Thyroid gland (tissue), 4 donors: ENCODE measurements around the gene MMP20. TPM values are rescaled to one million over a fixed set of nuclear protein-coding genes. Genes with fewer than 3 reads are reported as not detected.

Source experiments
- DNase-seq, 2 donors: peaks; one replicate each; pipeline ENCODE4 v3.0.0-alpha.2; 2019
- H3K27ac ChIP-seq, 3 donors: fragments of 200-600 bp; sonication (generic); 1 replicate in 2 of 3; 2 replicates in 1 of 3; pipeline ENCODE4 v1.5.1; 2016 to 2019; ENCODE audit warnings: mild to moderate bottlenecking in 1 of 3, moderate library complexity in 1 of 3
- H3K27me3 ChIP-seq: fragments of 200-600 bp; sonication (generic); one replicate; pipeline ENCODE4 v1.5.1; 2019
- H3K36me3 ChIP-seq, 2 donors: fragments of 200-600 bp; sonication (generic); one replicate each; pipeline ENCODE4 v1.5.1; 2016 to 2019
- H3K4me1 ChIP-seq, 2 donors: fragments of 200-600 bp; sonication (generic); one replicate each; pipeline ENCODE4 v1.5.1; 2017 to 2019
- H3K4me3 ChIP-seq, 3 donors: fragments of 200-600 bp; sonication (generic); replicated peaks in 1 of 3; 1 replicate in 2 of 3; 2 replicates in 1 of 3; pipeline ENCODE4 v1.5.1; 2016; ENCODE audit warnings: mild to moderate bottlenecking in 1 of 3
- H3K9me3 ChIP-seq: fragments of 200-600 bp; sonication (generic); one replicate; pipeline ENCODE4 v1.5.1; 2017
- CTCF ChIP-seq, 6 experiments: fragments of 200-600 bp in 3 of 6; fragments of 450-650 bp in 3 of 6; sonication (generic) in 3 of 6; IDR thresholded peaks; one replicate each; pipeline ENCODE4 v1.5.1; 2016 to 2019; ENCODE audit warnings: antibody characterized with exemption in 6 of 6, mild to moderate bottlenecking in 2 of 6, inconsistent platforms in 1 of 6, moderate library complexity in 1 of 6
- POLR2A ChIP-seq, 2 donors: fragments of 450-650 bp; IDR thresholded peaks; one replicate each; pipeline ENCODE4 v1.6.1; 2017; ENCODE audit warnings: antibody characterized with exemption in 2 of 2, mild to moderate bottlenecking in 2 of 2, moderate library complexity in 1 of 2
- WGBS, 2 donors: methylation state at CpG; one replicate each; pipeline ENCODE4 v1.1.5; 2017; 5-methylcytosine and 5-hydroxymethylcytosine counted together
- intact Hi-C: fragments of 100-400 bp; cut with DNase I; formaldehyde crosslinking; loops from one replicate; pipeline ENCODE4 v1.15.1; 2023
- total RNA-seq, 4 donors: library from RNA; depleted of rRNA; stranded (reverse); fragments of >200 nt; gene quantifications; one replicate each; pipeline ENCODE4 v1.2.3, GENCODE V29; 2016

Gene MMP20
- total RNA-seq, 4 donors from 2014 or later: not detected

GRCh38 chr11:102544594-102544993 lies 80.5 kb downstream of the MMP20 start:
- peaks cover 5 to 9% of the 10 kb centered on the region in 2 donors for H3K4me1 ChIP-seq
- intact Hi-C loops: no loop called here
- H3K9me3 ChIP-seq: no peaks in the 10 kb centered on the region
- H3K4me3 ChIP-seq: no peak overlapping the region
- no peak for DNase-seq
- no peaks in the 10 kb centered on the region for H3K36me3 ChIP-seq
- no peaks in the 10 kb centered on the region for H3K27me3 ChIP-seq
- TF ChIP-seq POLR2A (IDR thresholded peaks at IDR 0.05) (no peak), CTCF (IDR thresholded peaks at IDR 0.05) (no peak)
- H3K27ac ChIP-seq: no peak overlapping the region
- 93 to 94% methylated on average over 1 of the region's 1 CpG for WGBS, 2 donors

- H3K27ac ChIP-seq: no peak overlapping the region
- WGBS, 2 donors: 79 to 86% methylated on average over 2 of the region's 2 CpGs
- TF ChIP-seq POLR2A (IDR thresholded peaks at IDR 0.05): no peak
- TF ChIP-seq CTCF (IDR thresholded peaks at IDR 0.05): no peak
Observed at GRCh38 chr11:102539567-102539966, 85.6 kb downstream of the MMP20 start.

GRCh38 chr11:102538932-102539331 lies 86.2 kb downstream of the MMP20 start:
- H3K4me3 ChIP-seq: no peak overlapping the region
- WGBS, 2 donors: 94 to 100% methylated on average over 4 of the region's 4 CpGs
- no peak for TF ChIP-seq POLR2A (IDR thresholded peaks at IDR 0.05)
- no peak overlapping the region for H3K27ac ChIP-seq
- H3K36me3 ChIP-seq: no peaks in the 10 kb centered on the region
- no peak for DNase-seq
- no peaks in the 10 kb centered on the region for H3K27me3 ChIP-seq
- intact Hi-C loops: no loop called here
- peaks cover 0 to 13% of the 10 kb centered on the region in 2 donors for H3K4me1 ChIP-seq
- H3K9me3 ChIP-seq: no peaks in the 10 kb centered on the region

More at GRCh38 chr11:102539567-102539966, 85.6 kb downstream of the MMP20 start:
- H3K36me3 ChIP-seq: no peaks in the 10 kb centered on the region
- H3K4me1 ChIP-seq: peaks cover 0 to 13% of the 10 kb centered on the region in 2 donors
- no peak for DNase-seq
- H3K27me3 ChIP-seq: no peaks in the 10 kb centered on the region
- intact Hi-C loops: no loop called here
- no peaks in the 10 kb centered on the region for H3K9me3 ChIP-seq
- no peak overlapping the region for H3K4me3 ChIP-seq

GRCh38 chr11:102534261-102534872 lies 90.8 kb downstream of the MMP20 start:
- H3K27me3 ChIP-seq: no peaks in the 10 kb centered on the region
- H3K27ac ChIP-seq: no peak overlapping the region
- 59 to 65% methylated on average over 6 of the region's 6 CpGs for WGBS, 2 donors
- no peak for TF ChIP-seq CTCF (IDR thresholded peaks at IDR 0.05)
- intact Hi-C loops: no loop called here
- no peak overlapping the region for H3K4me3 ChIP-seq
- no peak for DNase-seq
- no peaks in the 10 kb centered on the region for H3K9me3 ChIP-seq
- no peaks in the 10 kb centered on the region for H3K36me3 ChIP-seq
- peaks cover 0 to 13% of the 10 kb centered on the region in 2 donors for H3K4me1 ChIP-seq

GRCh38 chr11:102530558-102530957 lies 94.6 kb downstream of the MMP20 start, which contains the start of gene MMP7:
MMP7 (minus strand) TSS chr11:102530747; CDS start chr11:102530700, 47 bp downstream.
- Histone ChIP-seq H3K27ac (no peak within 1 kb of the TSS), H3K9me3 (no peaks in the 10 kb centered on the region), H3K4me1 (no peaks in the 10 kb centered on the region), H3K4me3 (no peak within 1 kb of the TSS), H3K36me3 (no peaks in the 10 kb centered on the region), H3K27me3 (no peaks in the 10 kb centered on the region)
- DNase-seq: no peak
- no peak for TF ChIP-seq POLR2A (IDR thresholded peaks at IDR 0.05)
- no peak for TF ChIP-seq CTCF (IDR thresholded peaks at IDR 0.05)
- intact Hi-C loops: no loop called here
- 67 to 73% methylated on average over 8 of the region's 8 CpGs for WGBS, 2 donors
